AML-193 (cell line): ENCODE data around the gene PCGF5.
"Not testable (repeated sequence)": the region's sequence is repeated elsewhere in the genome, so short reads cannot be mapped to it uniquely, and the experiment has no call there.

Source experiments
- DNase-seq, 2 experiments: peaks; one replicate each; lab custom pipeline; 2025; lab: John Stamatoyannopoulos, UW

The PCGF5 gene

GRCh38 chr10:91286572-91286971, 66.1 kb downstream of the PCGF5 start:
- DNase-seq: no peak

- DNase-seq: no peak
Observed at GRCh38 chr10:91287276-91287675, 66.8 kb downstream of the PCGF5 start.

GRCh38 chr10:91287912-91288311, 67.4 kb downstream of the PCGF5 start:
- DNase-seq: no peak

GRCh38 chr10:91289305-91289704, 68.8 kb downstream of the PCGF5 start:
- no peak for DNase-seq

- no peak for DNase-seq
Observed at GRCh38 chr10:91290607-91291006, 70.1 kb downstream of the PCGF5 start.

- DNase-seq: no peak
Observed at GRCh38 chr10:91294134-91294906, 73.9 kb downstream of the PCGF5 start.

- no peak for DNase-seq
Observed at GRCh38 chr10:91295346-91295745, 74.9 kb downstream of the PCGF5 start.

- no peak for DNase-seq
Observed at GRCh38 chr10:91296471-91296870, 76.0 kb downstream of the PCGF5 start.

- DNase-seq: peak; percentile 35 to 43
Observed at GRCh38 chr10:91298224-91298871, 77.9 kb downstream of the PCGF5 start.

GRCh38 chr10:91299999-91300575, 79.6 kb downstream of the PCGF5 start:
- DNase-seq: no peak

GRCh38 chr10:91302946-91303345, 82.5 kb downstream of the PCGF5 start:
- not testable (repeated sequence) for DNase-seq

- DNase-seq: not testable (repeated sequence)
Observed at GRCh38 chr10:91305979-91306378, 85.5 kb downstream of the PCGF5 start.

GRCh38 chr10:91307489-91307888, 87.0 kb downstream of the PCGF5 start:
- no peak for DNase-seq

GRCh38 chr10:91309711-91310110, 89.2 kb downstream of the PCGF5 start:
- DNase-seq: no peak

- no peak for DNase-seq
Observed at GRCh38 chr10:91311601-91312381, 91.3 kb downstream of the PCGF5 start.

GRCh38 chr10:91312382-91312733, 91.9 kb downstream of the PCGF5 start:
- no peak for DNase-seq

GRCh38 chr10:91313796-91314485, 93.5 kb downstream of the PCGF5 start:
- DNase-seq: no peak

GRCh38 chr10:91316486-91316885, 96.0 kb downstream of the PCGF5 start:
- no peak for DNase-seq

- no peak for DNase-seq
Observed at GRCh38 chr10:91317541-91317940, 97.1 kb downstream of the PCGF5 start.

- DNase-seq: no peak
Observed at GRCh38 chr10:91319336-91319735, 98.9 kb downstream of the PCGF5 start.

- DNase-seq: not testable (repeated sequence)
Observed at GRCh38 chr10:91323293-91323905, 102.9 kb downstream of the PCGF5 start.
